Measurements from ENCODE around the gene LDLRAD1.

DNA sequence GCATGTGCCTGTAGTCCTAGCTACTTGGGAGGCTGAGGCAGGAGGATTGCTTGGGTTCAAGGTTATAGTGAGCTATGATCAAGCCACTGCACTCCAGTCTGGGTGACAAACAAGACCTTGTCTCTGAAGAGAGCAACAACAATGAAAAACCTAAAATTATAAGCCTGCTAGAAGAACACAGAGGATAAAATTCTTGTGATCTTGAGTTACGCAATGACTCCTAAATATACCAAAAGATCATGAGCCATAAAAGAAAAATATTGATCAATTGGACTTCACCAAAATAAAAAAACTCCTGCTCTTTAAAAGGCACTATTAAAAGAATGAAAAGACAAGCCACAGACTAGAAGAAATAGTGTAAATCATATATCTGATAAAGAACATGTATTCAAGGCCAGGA lies 22.3 kb downstream of the LDLRAD1 start:
- TF ChIP-seq, protein P1, sequence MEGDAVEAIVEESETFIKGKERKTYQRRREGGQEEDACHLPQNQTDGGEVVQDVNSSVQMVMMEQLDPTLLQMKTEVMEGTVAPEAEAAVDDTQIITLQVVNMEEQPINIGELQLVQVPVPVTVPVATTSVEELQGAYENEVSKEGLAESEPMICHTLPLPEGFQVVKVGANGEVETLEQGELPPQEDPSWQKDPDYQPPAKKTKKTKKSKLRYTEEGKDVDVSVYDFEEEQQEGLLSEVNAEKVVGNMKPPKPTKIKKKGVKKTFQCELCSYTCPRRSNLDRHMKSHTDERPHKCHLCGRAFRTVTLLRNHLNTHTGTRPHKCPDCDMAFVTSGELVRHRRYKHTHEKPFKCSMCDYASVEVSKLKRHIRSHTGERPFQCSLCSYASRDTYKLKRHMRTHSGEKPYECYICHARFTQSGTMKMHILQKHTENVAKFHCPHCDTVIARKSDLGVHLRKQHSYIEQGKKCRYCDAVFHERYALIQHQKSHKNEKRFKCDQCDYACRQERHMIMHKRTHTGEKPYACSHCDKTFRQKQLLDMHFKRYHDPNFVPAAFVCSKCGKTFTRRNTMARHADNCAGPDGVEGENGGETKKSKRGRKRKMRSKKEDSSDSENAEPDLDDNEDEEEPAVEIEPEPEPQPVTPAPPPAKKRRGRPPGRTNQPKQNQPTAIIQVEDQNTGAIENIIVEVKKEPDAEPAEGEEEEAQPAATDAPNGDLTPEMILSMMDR (IDR thresholded peaks at IDR 0.05) = no peak
- TF ChIP-seq POLR2A (IDR thresholded peaks at IDR 0.05) = no peak
